Tibial artery (tissue), 4 donors: ENCODE measurements around the gene KLHL29.

Experiments
- DNase-seq, 2 donors: peaks; one replicate each; pipeline ENCODE4 v3.0.0-alpha.2; 2019
- H3K27ac ChIP-seq, 2 donors: fragments of 200-600 bp; sonication (generic) in 1 of 2; 1 replicate in 1 of 2; 2 replicates in 1 of 2; pipeline ENCODE4 v1.5.1; 2018 to 2019; ENCODE audit warnings: mild to moderate bottlenecking in 1 of 2
- H3K27me3 ChIP-seq, 2 donors: fragments of 200-600 bp; sonication (generic) in 1 of 2; one replicate each; pipeline versions ENCODE4 v1.5.1 to v1.6.0; 2016 to 2019
- H3K36me3 ChIP-seq, 3 donors: fragments of 200-600 bp; sonication (generic) in 2 of 3; one replicate each; pipeline ENCODE4 v1.5.1; 2016 to 2019; ENCODE audit warnings: mild to moderate bottlenecking in 2 of 3
- H3K4me1 ChIP-seq, 4 donors: fragments of 200-600 bp; sonication (generic) in 2 of 4; 1 replicate in 3 of 4; 2 replicates in 1 of 4; pipeline ENCODE4 v1.5.1; 2016 to 2019
- H3K4me3 ChIP-seq, 2 donors: fragments of 200-600 bp; sonication (generic) in 1 of 2; 1 replicate in 1 of 2; 2 replicates in 1 of 2; pipeline ENCODE4 v1.5.1; 2018 to 2019; ENCODE audit warnings: mild to moderate bottlenecking in 2 of 2
- H3K9me3 ChIP-seq, 3 donors: fragments of 200-600 bp; sonication (generic) in 1 of 3; one replicate each; pipeline ENCODE4 v1.5.1; 2016 to 2019
- CTCF ChIP-seq, 2 experiments: fragments of 200-600 bp in 1 of 2; fragments of 450-650 bp in 1 of 2; IDR thresholded peaks; one replicate each; pipeline ENCODE4 v1.5.1; 2017 to 2019; ENCODE audit warnings: antibody characterized with exemption in 2 of 2, mild to moderate bottlenecking in 1 of 2, moderate library complexity in 1 of 2
- intact Hi-C: fragments of 100-400 bp; cut with DNase I; formaldehyde crosslinking; loops from one replicate; pipeline ENCODE4 v1.15.0; 2023; ENCODE audit warnings: low total_unique reads

Gene KLHL29

GRCh38 chr2:23378496-23378895 is 6.5 kb upstream of the KLHL29 start:
- no peak for DNase-seq
- H3K27me3 ChIP-seq = no peaks in the 10 kb centered on the region
- no peak overlapping the region for H3K4me3 ChIP-seq
- H3K27ac ChIP-seq = no peak overlapping the region
- no peaks in the 10 kb centered on the region for H3K36me3 ChIP-seq
- intact Hi-C loops = no loop called here
- H3K9me3 ChIP-seq = no peaks in the 10 kb centered on the region
- TF ChIP-seq CTCF (IDR thresholded peaks at IDR 0.05) = no peak
- peaks cover 0 to 9% (median 7%) of the 10 kb centered on the region in 4 donors for H3K4me1 ChIP-seq

GRCh38 chr2:23379220-23379695 is 5.7 kb upstream of the KLHL29 start:
- Histone ChIP-seq H3K4me1 (peaks cover 0 to 9% (median 7%) of the 10 kb centered on the region in 4 donors), H3K9me3 (no peaks in the 10 kb centered on the region), H3K27ac (no peak overlapping the region), H3K36me3 (no peaks in the 10 kb centered on the region), H3K4me3 (no peak overlapping the region), H3K27me3 (no peaks in the 10 kb centered on the region)
- DNase-seq = no peak
- intact Hi-C loops = no loop called here
- no peak for TF ChIP-seq CTCF (IDR thresholded peaks at IDR 0.05)

- no peaks in the 10 kb centered on the region for H3K36me3 ChIP-seq
- no peak overlapping the region for H3K27ac ChIP-seq
- no peak for DNase-seq
- intact Hi-C loops = loop anchor here (10.0 kb wide), 1 partner anchor 244 kb away; no protein-coding TSS in a partner anchor
- no peak for TF ChIP-seq CTCF (IDR thresholded peaks at IDR 0.05)
- H3K27me3 ChIP-seq = no peaks in the 10 kb centered on the region
- H3K4me1 ChIP-seq = peaks cover 0 to 11% (median 7%) of the 10 kb centered on the region in 4 donors
- no peaks in the 10 kb centered on the region for H3K9me3 ChIP-seq
- H3K4me3 ChIP-seq = no peak overlapping the region
Observed at GRCh38 chr2:23380562-23381065, 4.4 kb upstream of the KLHL29 start.

GRCh38 chr2:23381084-23381483 is 3.9 kb upstream of the KLHL29 start:
- Histone ChIP-seq H3K4me3 (no peak overlapping the region), H3K27ac (no peak overlapping the region), H3K4me1 (peaks cover 0 to 11% (median 8%) of the 10 kb centered on the region in 4 donors), H3K36me3 (no peaks in the 10 kb centered on the region), H3K9me3 (no peaks in the 10 kb centered on the region), H3K27me3 (no peaks in the 10 kb centered on the region)
- intact Hi-C loops = loop anchor here (10.0 kb wide), 1 partner anchor 244 kb away; no protein-coding TSS in a partner anchor
- no peak for TF ChIP-seq CTCF (IDR thresholded peaks at IDR 0.05)
- DNase-seq = peak; percentile 48 to 79

GRCh38 chr2:23381485-23381884 is 3.5 kb upstream of the KLHL29 start:
- Histone ChIP-seq H3K36me3 (no peaks in the 10 kb centered on the region), H3K27me3 (no peaks in the 10 kb centered on the region), H3K9me3 (no peaks in the 10 kb centered on the region), H3K4me3 (no peak overlapping the region), H3K27ac (no peak overlapping the region), H3K4me1 (peaks cover 0 to 13% (median 9%) of the 10 kb centered on the region in 4 donors)
- no peak for DNase-seq
- TF ChIP-seq CTCF (IDR thresholded peaks at IDR 0.05) = no peak
- intact Hi-C loops = loop anchor here (10.0 kb wide), 1 partner anchor 243 kb away; no protein-coding TSS in a partner anchor
